GM12875 (cell line): ENCODE data around the gene SERP2.

Source experiments
- H3K4me3 ChIP-seq: one replicate; pipeline ENCODE4 v1.5.1; 2011; ENCODE audit warnings: low read depth, low read length, control low read depth
- TF ChIP-seq, protein P1 (sequence below): IDR thresholded peaks from 2 replicates; pipeline ENCODE4 v1.5.1; 2011; ENCODE audit warnings: low read depth, mild to moderate bottlenecking, control low read depth, inconsistent platforms, low read length, moderate library complexity, borderline replicate concordance; ENCODE audit not compliant: insufficient read depth

SERP2 gene

GRCh38 chr13:44355621-44356020, 18.0 kb upstream of the SERP2 start:
- no peak overlapping the region for H3K4me3 ChIP-seq
- TF ChIP-seq, protein P1, sequence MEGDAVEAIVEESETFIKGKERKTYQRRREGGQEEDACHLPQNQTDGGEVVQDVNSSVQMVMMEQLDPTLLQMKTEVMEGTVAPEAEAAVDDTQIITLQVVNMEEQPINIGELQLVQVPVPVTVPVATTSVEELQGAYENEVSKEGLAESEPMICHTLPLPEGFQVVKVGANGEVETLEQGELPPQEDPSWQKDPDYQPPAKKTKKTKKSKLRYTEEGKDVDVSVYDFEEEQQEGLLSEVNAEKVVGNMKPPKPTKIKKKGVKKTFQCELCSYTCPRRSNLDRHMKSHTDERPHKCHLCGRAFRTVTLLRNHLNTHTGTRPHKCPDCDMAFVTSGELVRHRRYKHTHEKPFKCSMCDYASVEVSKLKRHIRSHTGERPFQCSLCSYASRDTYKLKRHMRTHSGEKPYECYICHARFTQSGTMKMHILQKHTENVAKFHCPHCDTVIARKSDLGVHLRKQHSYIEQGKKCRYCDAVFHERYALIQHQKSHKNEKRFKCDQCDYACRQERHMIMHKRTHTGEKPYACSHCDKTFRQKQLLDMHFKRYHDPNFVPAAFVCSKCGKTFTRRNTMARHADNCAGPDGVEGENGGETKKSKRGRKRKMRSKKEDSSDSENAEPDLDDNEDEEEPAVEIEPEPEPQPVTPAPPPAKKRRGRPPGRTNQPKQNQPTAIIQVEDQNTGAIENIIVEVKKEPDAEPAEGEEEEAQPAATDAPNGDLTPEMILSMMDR: no peak

DNA sequence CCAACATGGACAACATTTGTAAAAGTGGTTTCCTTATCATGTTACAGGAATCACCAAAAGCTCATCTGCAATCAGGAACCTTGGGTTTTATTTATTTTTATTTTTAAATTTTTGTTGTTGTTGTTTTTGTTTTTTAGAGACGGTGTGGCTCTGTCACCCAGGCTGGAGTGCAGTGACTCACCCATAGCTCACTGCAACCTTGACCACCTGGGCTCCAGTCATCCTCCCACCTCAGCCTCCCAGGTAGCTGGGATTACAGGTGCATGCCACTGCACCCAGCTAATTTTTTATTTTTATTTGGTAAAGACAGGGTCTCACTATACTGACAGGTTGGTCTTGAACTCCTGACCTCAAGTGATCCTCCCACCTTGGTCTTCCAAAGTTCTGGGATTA, 13.6 kb upstream of the SERP2 start:
- H3K4me3 ChIP-seq: no peak overlapping the region
- TF ChIP-seq, protein P1: no peak

- no peak overlapping the region for H3K4me3 ChIP-seq
- TF ChIP-seq, protein P1: no peak
Observed at GRCh38 chr13:44362394-44363040, 11.1 kb upstream of the SERP2 start.

DNA sequence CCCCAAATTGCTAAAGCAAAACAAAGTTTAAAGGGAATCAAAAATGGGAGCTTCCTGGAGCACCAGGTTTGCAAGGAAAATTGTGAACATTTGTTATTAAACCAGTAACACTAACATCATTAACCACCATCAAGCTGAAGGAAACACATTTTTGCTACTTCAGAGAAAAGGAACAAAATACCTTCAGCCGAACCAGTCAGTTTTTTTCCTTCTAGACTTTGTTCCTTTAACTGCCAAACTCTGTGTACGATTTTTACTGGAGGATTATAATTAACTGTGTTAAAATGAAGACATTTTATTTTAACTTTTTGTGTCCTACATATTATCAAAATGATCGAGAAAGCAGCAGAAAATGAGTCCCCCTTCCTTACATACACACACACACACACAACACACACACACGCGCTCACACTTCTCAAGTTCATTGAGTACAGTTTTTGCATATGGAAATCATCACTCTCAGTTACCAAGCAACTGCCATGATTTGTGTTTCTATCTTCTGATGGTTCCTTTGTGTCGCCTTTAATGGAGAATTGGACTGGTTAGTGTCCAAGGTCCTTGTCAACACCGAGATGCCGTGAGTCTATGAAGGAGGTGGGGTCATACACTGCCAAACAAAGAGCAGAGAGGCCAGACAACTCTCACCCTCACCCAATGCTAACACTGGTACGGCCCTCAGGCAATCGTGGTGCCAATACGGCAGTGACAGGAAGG, 9.8 kb upstream of the SERP2 start:
- no peak overlapping the region for H3K4me3 ChIP-seq
- TF ChIP-seq, protein P1: no peak

DNA sequence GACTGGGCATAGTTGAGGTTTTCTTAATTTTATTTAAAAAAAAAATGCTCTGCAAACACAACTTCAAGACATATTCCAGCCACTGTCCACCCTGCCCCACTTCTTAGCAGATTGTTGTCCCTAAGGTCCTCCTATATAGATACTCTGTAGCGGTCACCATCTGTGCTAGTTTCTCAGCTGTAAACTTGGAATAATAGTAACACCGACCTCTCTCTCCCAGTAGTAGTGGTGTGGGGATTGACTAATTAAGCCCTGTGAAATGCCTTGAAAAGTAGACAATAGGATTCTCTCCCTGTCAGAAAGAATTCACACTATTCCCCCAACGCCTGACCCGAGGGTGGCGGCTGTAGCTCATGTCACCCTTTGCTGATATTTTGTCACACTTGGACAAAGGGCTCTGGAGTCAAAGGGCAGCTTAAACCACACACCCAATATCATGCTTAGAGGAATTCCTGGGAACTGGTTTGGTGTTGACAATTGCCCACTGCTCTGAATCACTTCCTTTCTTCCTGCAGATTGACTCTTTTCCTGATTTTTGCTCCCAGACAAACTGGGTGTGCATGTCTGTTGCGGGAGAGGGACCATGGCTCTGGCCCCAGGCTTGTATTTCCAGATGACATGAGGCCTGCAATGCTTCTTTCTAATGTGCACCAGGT, 9.2 kb upstream of the SERP2 start:
- no peak overlapping the region for H3K4me3 ChIP-seq
- TF ChIP-seq, protein P1: no peak

GRCh38 chr13:44365008-44365407, 8.6 kb upstream of the SERP2 start:
- H3K4me3 ChIP-seq: no peak overlapping the region
- TF ChIP-seq, protein P1: no peak
